H1 (cell line): Measurements from ENCODE around the gene SFTPA1. TPM values are rescaled to one million over a fixed set of nuclear protein-coding genes. Genes with fewer than 3 reads are reported as not detected.

Source experiments
- CTCF ChIA-PET: fragments of 300-600 bp; sonication (Branson Sonifier 250); formaldehyde crosslinking; loops from one replicate; lab custom pipeline; 2021; ENCODE audit not compliant: partially characterized antibody; lab: Charles Lee
- POLR2A ChIA-PET: fragments of 300-600 bp; sonication (Branson Sonifier 250); formaldehyde crosslinking; loops from one replicate; lab custom pipeline; 2021; ENCODE audit warnings: inconsistent platforms; ENCODE audit not compliant: partially characterized antibody; lab: Charles Lee
- DNase-seq, 2 experiments: peaks; one replicate each; pipeline versions ENCODE4 v3.0.0 to v3.0.0-alpha.2; 2010 to 2022; ENCODE audit warnings: low spot score in 2 of 2, low read depth in 1 of 2, mixed read lengths in 1 of 2
- FAIRE-seq: peaks from 2 replicates; lab custom pipeline; 2011; peaks lifted over from hg19 to GRCh38; lab: Jason Lieb, UNC
- H2AFZ ChIP-seq: 2 replicates; pipeline ENCODE4 v1.8.1; 2012; ENCODE audit warnings: low read length, inconsistent platforms
- H2AK5ac ChIP-seq: 2 replicates; pipeline ENCODE4 v1.6.1; 2013; ENCODE audit warnings: low read depth, low read length
- H2BK120ac ChIP-seq: replicated peaks from 2 replicates; pipeline ENCODE3; 2013; ENCODE audit warnings: low read depth, low read length, inconsistent platforms
- H2BK12ac ChIP-seq: 2 replicates; pipeline ENCODE4 v1.6.1; 2013; ENCODE audit warnings: low read depth, low read length
- H2BK15ac ChIP-seq: 2 replicates; pipeline ENCODE4 v1.6.1; 2013; ENCODE audit warnings: low read length
- H2BK20ac ChIP-seq: 2 replicates; pipeline ENCODE4 v1.6.1; 2013; ENCODE audit warnings: low read length
- H2BK5ac ChIP-seq: 2 replicates; pipeline ENCODE4 v1.6.1; 2013; ENCODE audit warnings: low read depth, low read length
- H3K14ac ChIP-seq: 2 replicates; pipeline ENCODE4 v1.6.1; 2013; ENCODE audit warnings: inconsistent platforms; ENCODE audit not compliant: insufficient read length
- H3K18ac ChIP-seq: 2 replicates; pipeline ENCODE4 v1.6.1; 2013; ENCODE audit warnings: low read length; ENCODE audit errors: extremely low read depth
- H3K23ac ChIP-seq: 2 replicates; pipeline ENCODE4 v1.6.1; 2013; ENCODE audit warnings: inconsistent platforms; ENCODE audit not compliant: insufficient read length
- H3K23me2 ChIP-seq: 2 replicates; pipeline ENCODE4 v1.6.1; 2013; ENCODE audit warnings: low read depth, low read length
- H3K27ac ChIP-seq: 2 replicates; pipeline ENCODE4 v1.6.1; 2011; ENCODE audit warnings: low read depth, low read length, inconsistent platforms
- H3K27me3 ChIP-seq, 4 experiments: replicated peaks in 1 of 4; 1 replicate in 1 of 4; 2 replicates in 3 of 4; pipeline versions ENCODE4 v1.6.1 to v1.8.1; 2011 to 2013; ENCODE audit warnings: low read length in 3 of 4, mild to moderate bottlenecking in 3 of 4, inconsistent platforms in 2 of 4, mixed read lengths in 2 of 4, moderate library complexity in 1 of 4; ENCODE audit not compliant: control insufficient read depth in 3 of 4, insufficient read depth in 3 of 4; ENCODE audit errors: extremely low read depth in 1 of 4
- H3K36me3 ChIP-seq, 4 experiments: 2 replicates each; pipeline versions ENCODE4 v1.6.1 to v1.8.1; 2011 to 2013; ENCODE audit warnings: mild to moderate bottlenecking in 4 of 4, low read length in 3 of 4, moderate library complexity in 2 of 4, control low read depth in 1 of 4, inconsistent platforms in 1 of 4; ENCODE audit not compliant: insufficient read depth in 4 of 4, control insufficient read depth in 2 of 4
- H3K4ac ChIP-seq: replicated peaks from 2 replicates; pipeline ENCODE3; 2013; ENCODE audit warnings: low read length, low read depth, mixed read lengths, inconsistent platforms; ENCODE audit not compliant: insufficient read length
- H3K4me1 ChIP-seq, 4 experiments: replicated peaks in 1 of 4; 1 replicate in 1 of 4; 2 replicates in 3 of 4; pipeline versions ENCODE4 v1.6.1 to v1.8.1; 2011 to 2013; ENCODE audit warnings: low read length in 3 of 4, inconsistent platforms in 2 of 4, mixed read lengths in 1 of 4; ENCODE audit not compliant: insufficient read depth in 4 of 4, control insufficient read depth in 3 of 4
- H3K4me2 ChIP-seq, 2 experiments: 2 replicates each; pipeline versions ENCODE4 v1.6.1 to v1.8.1; 2011 to 2013; ENCODE audit warnings: low read depth in 2 of 2, low read length in 2 of 2, control low read depth in 1 of 2, inconsistent platforms in 1 of 2, mild to moderate bottlenecking in 1 of 2; ENCODE audit not compliant: insufficient read depth in 1 of 2
- H3K4me3 ChIP-seq, 4 experiments: fragments of 200-600, 300-600 bp in 1 of 4; sonication (generic), shearing (Covaris generic), sonication (Bioruptor Twin) in 1 of 4; 2 replicates each; pipeline versions ENCODE4 v1.5.1 to v1.8.1; 2011 to 2016; ENCODE audit warnings: low read length in 4 of 4, low read depth in 3 of 4, control low read depth in 2 of 4, inconsistent platforms in 2 of 4, mild to moderate bottlenecking in 2 of 4, mixed read lengths in 1 of 4, moderate library complexity in 1 of 4; ENCODE audit not compliant: insufficient read depth in 2 of 4; ENCODE audit errors: extremely low read depth in 1 of 4
- H3K56ac ChIP-seq: replicated peaks from 2 replicates; pipeline ENCODE3; 2013; ENCODE audit warnings: low read depth, mild to moderate bottlenecking, mixed read lengths, low read length, inconsistent platforms; ENCODE audit not compliant: insufficient read length
- H3K79me1 ChIP-seq: 2 replicates; pipeline ENCODE4 v1.6.1; 2013; ENCODE audit warnings: low read depth, low read length, control low read depth
- H3K79me2 ChIP-seq, 2 experiments: 2 replicates each; pipeline versions ENCODE4 v1.6.1 to v1.8.1; 2012 to 2013; ENCODE audit warnings: low read length in 2 of 2, mild to moderate bottlenecking in 2 of 2, inconsistent platforms in 1 of 2; ENCODE audit not compliant: insufficient read depth in 2 of 2, control insufficient read depth in 1 of 2
- H3K9ac ChIP-seq, 4 experiments: replicated peaks in 1 of 4; 1 replicate in 1 of 4; 2 replicates in 3 of 4; pipeline versions ENCODE4 v1.6.1 to v1.8.1; 2011 to 2013; ENCODE audit warnings: low read depth in 3 of 4, low read length in 3 of 4, control low read depth in 2 of 4, mild to moderate bottlenecking in 2 of 4, moderate library complexity in 2 of 4, inconsistent platforms in 1 of 4; ENCODE audit errors: extremely low read depth in 1 of 4
- H3K9me3 ChIP-seq, 2 experiments: 2 replicates each; pipeline versions ENCODE4 v1.6.1 to v1.8.1; 2012 to 2013; ENCODE audit warnings: mild to moderate bottlenecking in 2 of 2, moderate library complexity in 2 of 2, control low read depth in 1 of 2, inconsistent platforms in 1 of 2, low read depth in 1 of 2, low read length in 1 of 2, mixed read lengths in 1 of 2; ENCODE audit not compliant: insufficient read depth in 2 of 2
- H4K20me1 ChIP-seq, 2 experiments: replicated peaks in 1 of 2; 2 replicates each; pipeline versions ENCODE3 to v1.8.1; 2011 to 2013; ENCODE audit warnings: inconsistent platforms in 2 of 2, low read length in 2 of 2, mild to moderate bottlenecking in 1 of 2; ENCODE audit not compliant: insufficient read depth in 2 of 2, control insufficient read depth in 1 of 2
- H4K5ac ChIP-seq: 2 replicates; pipeline ENCODE4 v1.6.1; 2013; ENCODE audit warnings: low read length, low read depth, mixed read lengths, inconsistent platforms; ENCODE audit not compliant: insufficient read length
- H4K8ac ChIP-seq: 2 replicates; pipeline ENCODE4 v1.8.0; 2013; ENCODE audit warnings: mild to moderate bottlenecking, moderate library complexity, low read length, inconsistent platforms; ENCODE audit not compliant: insufficient read depth; ENCODE audit errors: extremely low read depth
- H4K91ac ChIP-seq: replicated peaks from 2 replicates; pipeline ENCODE3; 2013; ENCODE audit warnings: low read length, mixed read lengths, inconsistent platforms; ENCODE audit not compliant: insufficient read length
- ASH2L ChIP-seq: fragments of 200-600, 300-600 bp; sonication (generic); IDR thresholded peaks from one replicate; pipeline ENCODE4 v1.7.1; 2017; ENCODE audit warnings: low read length
- EP300 ChIP-seq, 2 experiments: IDR thresholded peaks; 1 replicate in 1 of 2; 2 replicates in 1 of 2; pipeline ENCODE4 v1.6.1; 2011 to 2012; ENCODE audit warnings: low read depth in 2 of 2, low read length in 2 of 2, mild to moderate bottlenecking in 2 of 2, borderline replicate concordance in 1 of 2, inconsistent platforms in 1 of 2, moderate library complexity in 1 of 2
- EZH2 ChIP-seq: fragments of 200-600 bp; sonication (generic); IDR thresholded peaks from 2 replicates; pipeline ENCODE4 v1.7.1; 2012; ENCODE audit warnings: low read depth, mild to moderate bottlenecking, moderate library complexity, low read length, inconsistent platforms; ENCODE audit not compliant: severe bottlenecking
- FOSL1 ChIP-seq: IDR thresholded peaks from 2 replicates; pipeline ENCODE4 v1.6.1; 2011; ENCODE audit warnings: mild to moderate bottlenecking, low read depth, low read length, moderate library complexity; ENCODE audit not compliant: insufficient read depth
- JUND ChIP-seq: IDR thresholded peaks from 2 replicates; pipeline ENCODE4 v1.6.1; 2011; ENCODE audit warnings: mild to moderate bottlenecking, improper control_type of control experiment, low read length
- KDM4A ChIP-seq: IDR thresholded peaks from one replicate; pipeline ENCODE4 v1.7.1; 2012; ENCODE audit warnings: low read depth, mild to moderate bottlenecking, moderate library complexity, low read length, inconsistent platforms; ENCODE audit not compliant: severe bottlenecking
- KDM5A ChIP-seq: fragments of 200-600 bp; IDR thresholded peaks from 2 replicates; pipeline ENCODE4 v1.7.1; 2012; ENCODE audit warnings: mild to moderate bottlenecking, low read length, inconsistent platforms, mixed read lengths
- MAX ChIP-seq: IDR thresholded peaks from 2 replicates; pipeline ENCODE4 v1.6.1; 2012; ENCODE audit warnings: inconsistent platforms
- NRF1 ChIP-seq: IDR thresholded peaks from 2 replicates; pipeline ENCODE4 v1.6.1; 2011; ENCODE audit warnings: mild to moderate bottlenecking, low read depth, low read length, improper control_type of control experiment
- RXRA ChIP-seq: IDR thresholded peaks from 2 replicates; pipeline ENCODE4 v1.6.1; 2011; ENCODE audit warnings: low read depth, mild to moderate bottlenecking, low read length, moderate library complexity; ENCODE audit not compliant: insufficient read depth
- SIN3A ChIP-seq, 2 experiments: IDR thresholded peaks in 1 of 2; conservative IDR thresholded peaks in 1 of 2; 2 replicates each; pipeline ENCODE4 v1.6.1; 2011 to 2012; ENCODE audit warnings: low read length in 2 of 2, improper control_type of control experiment in 1 of 2, low read depth in 1 of 2, mild to moderate bottlenecking in 1 of 2
- TAF1 ChIP-seq: IDR thresholded peaks from 2 replicates; pipeline ENCODE4 v1.6.1; 2011; ENCODE audit warnings: mild to moderate bottlenecking, low read depth, low read length
- TAF7 ChIP-seq: optimal IDR thresholded peaks from 2 replicates; pipeline ENCODE3; 2011; ENCODE audit warnings: low read depth, mild to moderate bottlenecking, inconsistent platforms, low read length, moderate library complexity, borderline replicate concordance
- ZNF274 ChIP-seq: IDR thresholded peaks from 2 replicates; pipeline ENCODE4 v1.7.0; 2012; ENCODE audit warnings: low read length, borderline replicate concordance; ENCODE audit errors: extremely low read depth
- WGBS, 2 experiments: shearing (Covaris generic) in 1 of 2; methylation state at CpG; one replicate each; pipeline versions ENCODE4 v1.1.6 to v1.1.7; 2013 to 2015; ENCODE audit warnings: low lambda C conversion rate in 2 of 2, mixed read lengths in 2 of 2, inconsistent platforms in 1 of 2, low coverage in 1 of 2, missing lambda C conversion rate in 1 of 2; ENCODE audit not compliant: insufficient replicate concordance in 2 of 2, insufficient coverage in 1 of 2, insufficient read length in 1 of 2; ENCODE audit errors: extremely low coverage in 1 of 2, missing lambda C conversion rate in 1 of 2; 5-methylcytosine and 5-hydroxymethylcytosine counted together
- polyA plus RNA-seq, 7 experiments: library from polyadenylated mRNA; depleted of rRNA in 3 of 7; stranded (reverse) in 5 of 7; unstranded in 2 of 7; fragments of >200 nt in 5 of 7; fragments of 200-250 nt in 2 of 7; gene quantifications; 1 replicate in 5 of 7; 2 replicates in 1 of 7; 4 replicates in 1 of 7; pipeline versions ENCODE4 v1.2.1 to v1.2.3, GENCODE V29; 2011 to 2013; ENCODE audit warnings: missing spikeins in 2 of 7, mixed read lengths in 2 of 7
- total RNA-seq: library from RNA; stranded (reverse); fragmentation: NEBNext Ultra II Directional; extraction: Animal tissue kit (Norgen Biotek cat#: 25700); gene quantifications from 2 replicates; pipeline ENCODE4 v1.2.1, GENCODE V29; 2021

SFTPA1 gene
- total and polyA plus RNA-seq, 2 of the 8 experiments (the other 6 are each of a cell fraction or from before 2014, with no cell fraction given) = not detected

- Histone ChIP-seq H3K4me3 (no peak overlapping the region), H4K20me1 (no peaks in the 10 kb centered on the region)
- FAIRE-seq = no peak
- TF ChIP-seq RXRA = no peak
- no peak for TF ChIP-seq NRF1
- TF ChIP-seq JUND = no peak
- no peak for TF ChIP-seq KDM4A
- no peak for TF ChIP-seq EP300 (IDR thresholded peaks at IDR 0.05; ENCODE audit: borderline replicate concordance in 1 of 2, low read depth in 2 of 2, low read length in 2 of 2)
- TF ChIP-seq ZNF274 = no peak
- no peak for TF ChIP-seq EZH2
- no peak for TF ChIP-seq KDM5A
- no peak for TF ChIP-seq SIN3A (conservative IDR thresholded peaks at IDR 0.05 in 1 of 2, IDR thresholded peaks at IDR 0.05 in 1 of 2; ENCODE audit: low read depth in 1 of 2, low read length in 2 of 2)
- TF ChIP-seq MAX = no peak
- TF ChIP-seq ASH2L = no peak
- no peak for TF ChIP-seq TAF7
- TF ChIP-seq TAF1 = no peak
- TF ChIP-seq FOSL1 = no peak
Observed at GRCh38 chr10:79628083-79628482, 17.3 kb downstream of the SFTPA1 start.

More at GRCh38 chr10:79628083-79628482, 17.3 kb downstream of the SFTPA1 start:
- Histone ChIP-seq H3K4ac (no peak overlapping the region), H3K27me3 (no peaks in the 10 kb centered on the region), H4K8ac (no peak overlapping the region), H3K4me1 (no peaks in the 10 kb centered on the region), H3K14ac (no peak overlapping the region), H3K27ac (no peak overlapping the region), H2BK12ac (no peak overlapping the region), H3K23me2 (no peaks in the 10 kb centered on the region), H2BK120ac (no peak overlapping the region), H3K79me2 (no peaks in the 10 kb centered on the region), H2AFZ (no peak overlapping the region; the same call in 1 of the 2 replicates), H3K9ac (no peak overlapping the region), H3K9me3 (no peaks in the 10 kb centered on the region; a peak in 1 of 4 replicates), H3K18ac (no peak overlapping the region), H2BK15ac (no peak overlapping the region), H3K4me2 (no peak overlapping the region), H4K5ac (no peak overlapping the region), H2BK5ac (no peak overlapping the region), H3K23ac (no peak overlapping the region), H2BK20ac (no peak overlapping the region), H3K36me3 (no peaks in the 10 kb centered on the region), H3K79me1 (no peaks in the 10 kb centered on the region), H4K91ac (no peak overlapping the region), H3K56ac (no peak overlapping the region), H2AK5ac (no peak overlapping the region)
- WGBS, 2 experiments = 92% methylated on average over 4 of the region's 4 CpGs; no CpG with 5 or more reads in 1 of the 2 experiments
- ChIA-PET CTCF (interaction anchor here (1.5 kb wide), 1 partner anchor 66 kb away, joined by 4 read pairs; no protein-coding TSS in a partner anchor), POLR2A (no interaction called here)
- no peak for DNase-seq
